HS-5 (cell line): ENCODE data around the gene OR5F1.

Experiments used
- DNase-seq: peaks from one replicate; pipeline ENCODE4 v3.0.0-alpha.2; 2012; ENCODE audit warnings: low read depth

OR5F1 gene

GRCh38 chr11:55994525-55994924 is at the start of gene OR5F1:
Gene OR5F1, minus strand, starts transcription at chr11:55994625. Its CDS starts 0 bp downstream, at chr11:55994625.
- DNase-seq = no peak

DNA sequence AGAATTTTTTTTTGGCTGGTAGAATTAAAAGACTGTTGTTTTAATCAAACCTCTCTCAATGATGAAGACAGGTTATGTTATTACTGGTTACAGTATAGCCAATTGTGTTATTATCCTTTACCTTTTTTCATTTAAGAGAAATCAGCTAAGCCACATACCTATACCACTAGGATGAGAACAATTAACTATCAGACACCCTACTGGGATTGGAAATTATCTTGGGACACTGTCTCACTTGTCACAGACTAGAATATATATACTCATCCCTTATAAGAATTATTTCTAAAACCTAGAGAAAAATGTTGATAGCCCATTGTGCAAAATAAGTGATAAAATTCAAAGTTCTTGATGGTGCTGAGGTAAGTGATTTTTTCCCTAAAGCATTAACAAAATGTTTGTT is 32.9 kb upstream of the OR5F1 start, which contains the start of gene OR5AS1:
OR5AS1 (plus strand) TSS at position 301 of the 400 bp plus-strand sequence. CDS start 2,765 bp downstream, outside the sequence.
- no peak for DNase-seq

DNA sequence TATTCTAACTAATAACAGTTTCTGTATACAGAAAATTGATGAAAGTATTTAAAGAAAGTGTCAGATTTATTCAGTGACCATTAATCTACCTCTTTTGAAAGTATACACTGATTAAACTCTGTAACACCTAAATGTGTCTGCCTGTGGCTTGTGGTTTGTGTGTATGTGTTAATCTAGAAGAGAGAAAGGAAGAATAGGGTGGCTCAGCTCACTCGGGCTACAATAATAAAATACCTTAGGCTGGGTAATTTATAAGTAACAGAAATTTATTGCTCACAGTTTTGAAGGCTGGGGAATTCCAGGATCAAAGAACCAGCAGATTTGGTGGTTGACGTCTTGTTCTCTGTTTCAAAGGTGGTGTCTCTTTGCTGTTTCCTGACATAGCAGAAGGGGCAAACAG is 19.4 kb upstream of the OR5F1 start:
- DNase-seq = no peak

GRCh38 chr11:56010716-56011115 is 16.3 kb upstream of the OR5F1 start:
- no peak for DNase-seq

DNA sequence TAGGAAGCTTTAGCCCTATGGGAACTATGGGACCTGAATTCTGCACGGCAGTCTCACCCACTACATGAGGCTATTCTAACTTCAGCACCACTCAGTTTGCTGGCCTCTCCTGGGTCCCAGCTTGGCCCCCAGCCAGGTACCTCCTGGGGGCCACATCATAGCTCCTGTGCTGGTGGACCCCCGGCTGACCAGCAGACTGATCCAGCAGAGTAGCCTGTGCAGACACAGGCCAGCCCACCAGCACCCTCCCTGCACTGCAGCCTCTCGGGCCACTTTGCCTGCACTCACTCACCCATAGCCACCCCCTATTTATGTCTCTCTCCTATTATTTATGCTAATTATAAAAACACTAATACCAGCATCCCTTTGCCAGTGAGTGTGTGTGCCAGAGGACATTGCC is 23.5 kb downstream of the OR5F1 start:
- DNase-seq = no peak

GRCh38 chr11:55969845-55970244 is 24.6 kb downstream of the OR5F1 start, which contains the start of gene OR10AG1:
Gene OR10AG1, minus strand, starts transcription at chr11:55969945. Its CDS starts 38 bp downstream, at chr11:55969907.
- DNase-seq = no peak

- DNase-seq = no peak
These were observed 26.5 kb downstream of the OR5F1 start for GRCh38 chr11:55967914-55968313.

- DNase-seq = no peak
These were observed 28.0 kb downstream of the OR5F1 start for GRCh38 chr11:55966391-55966790.

- DNase-seq = no peak
These were observed 37.9 kb downstream of the OR5F1 start for GRCh38 chr11:55956521-55956920.

DNA sequence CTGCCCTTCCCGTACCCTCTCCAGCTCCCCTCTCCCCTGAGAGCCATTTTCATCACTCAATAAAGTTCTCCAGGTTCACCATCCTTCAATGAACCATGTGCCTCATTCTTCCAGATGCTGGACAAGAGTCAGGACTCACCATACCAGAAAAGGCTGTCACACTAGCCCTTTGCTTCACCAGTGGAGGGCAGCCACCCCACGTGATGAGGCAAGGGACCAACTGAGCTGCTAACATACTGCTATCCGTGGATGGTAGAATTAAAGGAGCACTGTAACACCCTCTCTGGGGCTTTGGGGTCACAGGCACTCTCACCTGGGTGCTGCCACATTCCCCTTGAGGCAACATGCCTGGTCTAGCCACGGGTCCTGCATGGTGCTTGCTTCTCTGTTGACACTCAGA is 45.1 kb downstream of the OR5F1 start:
- DNase-seq = no peak
